ENCODE measurements around the gene PNMT. TPM values are rescaled to one million over a fixed set of nuclear protein-coding genes. Genes with fewer than 3 reads are reported as not detected.

PNMT gene
- total and polyA plus RNA-seq, 2 of the 8 experiments (the other 6 are each of a cell fraction or from before 2014, with no cell fraction given), result 5.6 to 10.9 TPM

DNA sequence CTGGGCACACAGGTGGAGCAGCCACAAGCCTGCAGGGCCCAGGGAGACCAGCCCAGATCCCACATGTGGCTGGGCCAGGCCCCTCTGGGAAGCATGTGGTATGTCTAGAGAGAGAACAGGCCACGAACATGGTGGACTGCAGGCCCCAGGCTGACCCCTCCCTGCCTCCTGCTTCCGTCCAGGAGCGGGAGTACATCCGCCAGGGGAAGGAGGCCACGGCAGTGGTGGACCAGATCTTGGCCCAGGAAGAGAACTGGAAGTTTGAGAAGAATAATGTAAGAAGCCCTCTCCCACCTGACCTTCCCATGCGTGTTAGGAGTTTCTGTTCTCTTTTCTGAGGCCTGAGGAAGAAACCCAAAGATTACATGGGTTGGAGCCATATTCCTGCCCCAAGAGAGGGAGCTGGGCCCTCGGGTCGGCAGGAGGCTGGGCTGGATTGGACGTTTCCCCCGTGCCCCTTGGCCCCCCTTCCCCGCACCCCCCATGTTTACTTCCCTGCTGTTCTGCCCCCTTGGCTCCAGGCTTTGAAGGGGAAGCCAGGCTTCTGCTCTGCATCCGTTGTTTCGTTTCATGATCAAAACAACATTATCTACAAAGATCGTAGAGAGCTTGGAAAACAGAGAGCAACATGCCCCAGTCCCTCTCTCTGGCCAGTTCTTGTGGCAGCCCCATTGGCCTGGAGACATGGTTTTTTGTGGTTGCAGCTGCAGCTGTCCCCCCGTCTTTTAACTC is 8.8 kb upstream of the PNMT start:
- Histone ChIP-seq H2AFZ (ENCODE audit: low read length) (no peak overlapping the region), H3K23ac (ENCODE audit: insufficient read length) (no peak overlapping the region), H3K79me1 (ENCODE audit: low read depth, low read length) (0 out of 2 replicates have a peak, but pooled peaks cover 2% of the 10 kb centered on the region), H3K27me3 (replicated peaks in 1 of 4; ENCODE audit: control insufficient read depth in 3 of 4, extremely low read depth in 1 of 4, insufficient read depth in 3 of 4, low read length in 3 of 4) (no peaks in the 10 kb centered on the region), H2AK5ac (ENCODE audit: low read depth, low read length) (no peak overlapping the region), H4K8ac (ENCODE audit: extremely low read depth, insufficient read depth, low read length) (no peak overlapping the region), H2BK12ac (ENCODE audit: low read depth, low read length) (no peak overlapping the region), H3K4me2 (ENCODE audit: insufficient read depth in 1 of 2, low read depth in 2 of 2, low read length in 2 of 2) (no peak overlapping the region), H3K18ac (ENCODE audit: extremely low read depth, low read length) (no peak overlapping the region), H4K20me1 (replicated peaks in 1 of 2; ENCODE audit: control insufficient read depth in 1 of 2, insufficient read depth in 2 of 2, low read length in 2 of 2) (no peaks in the 10 kb centered on the region), H4K91ac (replicated peaks; ENCODE audit: insufficient read length, low read length) (no peak overlapping the region), H2BK20ac (ENCODE audit: low read length) (no peak overlapping the region), H3K4me3 (ENCODE audit: extremely low read depth in 1 of 4, insufficient read depth in 2 of 4, low read depth in 3 of 4, low read length in 4 of 4) (no peak overlapping the region), H2BK5ac (ENCODE audit: low read depth, low read length) (no peak overlapping the region), H3K9ac (replicated peaks in 1 of 4; ENCODE audit: extremely low read depth in 1 of 4, low read depth in 3 of 4, low read length in 3 of 4) (no peak overlapping the region), H3K56ac (replicated peaks; ENCODE audit: insufficient read length, low read depth, low read length) (no peak overlapping the region), H3K23me2 (ENCODE audit: low read depth, low read length) (no peaks in the 10 kb centered on the region), H4K5ac (ENCODE audit: insufficient read length, low read depth, low read length) (no peak overlapping the region), H3K14ac (ENCODE audit: insufficient read length) (no peak overlapping the region), H3K79me2 (ENCODE audit: control insufficient read depth in 1 of 2, insufficient read depth in 2 of 2, low read length in 2 of 2) (0 out of 4 replicates have a peak, but pooled peaks cover 0 to 2% of the 10 kb centered on the region in 2 experiments), H3K36me3 (ENCODE audit: control insufficient read depth in 2 of 4, insufficient read depth in 4 of 4, low read length in 3 of 4) (peaks cover 0 to 9% (median 3%) of the 10 kb centered on the region in 4 experiments; a peak in 3 of 8 replicates), H3K4ac (replicated peaks; ENCODE audit: insufficient read length, low read depth, low read length) (no peak overlapping the region), H3K27ac (ENCODE audit: low read depth, low read length) (no peak overlapping the region), H3K4me1 (replicated peaks in 1 of 4; ENCODE audit: control insufficient read depth in 3 of 4, insufficient read depth in 4 of 4, low read length in 3 of 4) (peaks cover 0 to 25% (median 19%) of the 10 kb centered on the region in 4 experiments; a peak in 6 of 7 replicates), H3K9me3 (ENCODE audit: insufficient read depth in 2 of 2, low read depth in 1 of 2, low read length in 1 of 2) (no peaks in the 10 kb centered on the region), H2BK120ac (replicated peaks; ENCODE audit: low read depth, low read length) (no peak overlapping the region), H2BK15ac (ENCODE audit: low read length) (no peak overlapping the region)
- TF ChIP-seq SP1 (IDR thresholded peaks at IDR 0.05; ENCODE audit: low read depth, low read length) (no peak), SP2 (IDR thresholded peaks at IDR 0.05; ENCODE audit: low read length) (no peak), JUN (IDR thresholded peaks at IDR 0.05; ENCODE audit: low read depth, low read length) (no peak), SAP30 (IDR thresholded peaks at IDR 0.05; ENCODE audit: insufficient read depth, insufficient replicate concordance, low read length) (no peak), HDAC6 (IDR thresholded peaks at IDR 0.05; ENCODE audit: low read depth, low read length) (no peak), RXRA (IDR thresholded peaks at IDR 0.05; ENCODE audit: insufficient read depth, low read depth, low read length) (no peak), GTF2F1 (IDR thresholded peaks at IDR 0.05; ENCODE audit: borderline replicate concordance, low read depth, low read length) (no peak), SUZ12 (IDR thresholded peaks at IDR 0.05; ENCODE audit: low read length) (no peak)
- DNase-seq (ENCODE audit: low read depth in 1 of 2, low spot score in 2 of 2) (no peak), FAIRE-seq (no peak)
- ChIA-PET POLR2A (ENCODE audit: partially characterized antibody) (interaction anchor here (1.0 to 32.5 kb wide), 2 partner anchors 9 to 31 kb away, joined by 3 to 708 read pairs; partner anchors contain the start of genes ERBB2, PGAP3 and PNMT), CTCF (ENCODE audit: partially characterized antibody) (interaction anchor here (1.0 to 52.4 kb wide), 5 partner anchors 10 to 66 kb away, joined by 4 to 1885 read pairs (median 4); partner anchors contain the start of genes PNMT, PPP1R1B and STARD3)
- 76% methylated on average over 15 of the region's 15 CpGs; no CpG with 5 or more reads in 1 of the 2 experiments for WGBS, 2 experiments (ENCODE audit: extremely low coverage in 1 of 2, insufficient coverage in 1 of 2, insufficient read length in 1 of 2, insufficient replicate concordance in 2 of 2, low coverage in 1 of 2, low lambda C conversion rate in 2 of 2, missing lambda C conversion rate in 1 of 2)
